Upper lobe of left lung (tissue), 4 donors: Measurements from ENCODE around the gene TNFSF13.

ENCODE experiments used
- EP300 ChIP-seq, 4 donors: sonication (generic); formaldehyde crosslinking; IDR thresholded peaks; one replicate each; pipeline ENCODE4 v1.5.1; 2017; ENCODE audit warnings: antibody characterized with exemption in 4 of 4, control low read depth in 2 of 4
- POLR2A ChIP-seq, 4 donors: fragments of 450-650 bp; IDR thresholded peaks; one replicate each; pipeline ENCODE4 v1.5.1; 2016 to 2017; ENCODE audit warnings: antibody characterized with exemption in 4 of 4, mild to moderate bottlenecking in 2 of 4
- POLR2AphosphoS5 ChIP-seq, 2 donors: sonication (generic); formaldehyde crosslinking; IDR thresholded peaks; one replicate each; pipeline ENCODE4 v1.5.1; 2017; ENCODE audit warnings: antibody characterized with exemption in 2 of 2
- TF ChIP-seq, protein P1 (sequence below), 6 experiments: fragments of 450-650 bp in 4 of 6; fragments of 200-600 bp in 2 of 6; sonication (generic) in 2 of 6; IDR thresholded peaks; one replicate each; pipeline ENCODE4 v1.5.1; 2016 to 2019; ENCODE audit warnings: antibody characterized with exemption in 6 of 6

GRCh38 chr17:7589891-7590691 lies 31.5 kb downstream of the TNFSF13 start, which contains the start of gene SOX15:
- TF ChIP-seq POLR2A (IDR thresholded peaks at IDR 0.05): no peak
- TF ChIP-seq, protein P1, sequence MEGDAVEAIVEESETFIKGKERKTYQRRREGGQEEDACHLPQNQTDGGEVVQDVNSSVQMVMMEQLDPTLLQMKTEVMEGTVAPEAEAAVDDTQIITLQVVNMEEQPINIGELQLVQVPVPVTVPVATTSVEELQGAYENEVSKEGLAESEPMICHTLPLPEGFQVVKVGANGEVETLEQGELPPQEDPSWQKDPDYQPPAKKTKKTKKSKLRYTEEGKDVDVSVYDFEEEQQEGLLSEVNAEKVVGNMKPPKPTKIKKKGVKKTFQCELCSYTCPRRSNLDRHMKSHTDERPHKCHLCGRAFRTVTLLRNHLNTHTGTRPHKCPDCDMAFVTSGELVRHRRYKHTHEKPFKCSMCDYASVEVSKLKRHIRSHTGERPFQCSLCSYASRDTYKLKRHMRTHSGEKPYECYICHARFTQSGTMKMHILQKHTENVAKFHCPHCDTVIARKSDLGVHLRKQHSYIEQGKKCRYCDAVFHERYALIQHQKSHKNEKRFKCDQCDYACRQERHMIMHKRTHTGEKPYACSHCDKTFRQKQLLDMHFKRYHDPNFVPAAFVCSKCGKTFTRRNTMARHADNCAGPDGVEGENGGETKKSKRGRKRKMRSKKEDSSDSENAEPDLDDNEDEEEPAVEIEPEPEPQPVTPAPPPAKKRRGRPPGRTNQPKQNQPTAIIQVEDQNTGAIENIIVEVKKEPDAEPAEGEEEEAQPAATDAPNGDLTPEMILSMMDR (IDR thresholded peaks at IDR 0.05): no peak
- TF ChIP-seq EP300 (IDR thresholded peaks at IDR 0.05): no peak
- TF ChIP-seq POLR2AphosphoS5 (IDR thresholded peaks at IDR 0.05): no peak
